Suprapubic skin (tissue), 4 donors: ENCODE data around the gene FHL2. TPM values are rescaled to one million over a fixed set of nuclear protein-coding genes. Genes with fewer than 3 reads are reported as not detected.

ENCODE experiments used
- DNase-seq, 2 donors: peaks; one replicate each; pipeline ENCODE4 v3.0.0-alpha.2; 2019; ENCODE audit warnings: low spot score in 2 of 2
- H3K27ac ChIP-seq: fragments of 200-600 bp; sonication (generic); one replicate; pipeline ENCODE4 v1.5.1; 2019
- H3K27me3 ChIP-seq: fragments of 200-600 bp; sonication (generic); one replicate; pipeline ENCODE4 v1.5.1; 2019
- H3K36me3 ChIP-seq: fragments of 200-600 bp; sonication (generic); one replicate; pipeline ENCODE4 v1.5.1; 2019
- H3K4me1 ChIP-seq: fragments of 200-600 bp; sonication (generic); one replicate; pipeline ENCODE4 v1.5.1; 2019
- H3K4me3 ChIP-seq: fragments of 200-600 bp; sonication (generic); one replicate; pipeline ENCODE4 v1.5.1; 2019; ENCODE audit warnings: mild to moderate bottlenecking
- H3K9me3 ChIP-seq: fragments of 200-600 bp; sonication (generic); one replicate; pipeline ENCODE4 v1.5.1; 2019
- CTCF ChIP-seq, 2 donors: fragments of 200-600 bp in 1 of 2; fragments of 450-650 bp in 1 of 2; sonication (generic) in 1 of 2; IDR thresholded peaks; one replicate each; pipeline ENCODE4 v1.5.1; 2016 to 2019; ENCODE audit warnings: antibody characterized with exemption in 2 of 2, mild to moderate bottlenecking in 1 of 2, moderate library complexity in 1 of 2
- EP300 ChIP-seq: sonication (generic); formaldehyde crosslinking; IDR thresholded peaks from one replicate; pipeline ENCODE4 v1.6.1; 2017; ENCODE audit warnings: antibody characterized with exemption
- POLR2A ChIP-seq, 2 donors: fragments of 450-650 bp; IDR thresholded peaks; one replicate each; pipeline ENCODE4 v1.6.1; 2017; ENCODE audit warnings: antibody characterized with exemption in 2 of 2, mild to moderate bottlenecking in 2 of 2, moderate library complexity in 2 of 2
- POLR2AphosphoS5 ChIP-seq, 3 donors: sonication (generic); formaldehyde crosslinking; IDR thresholded peaks; one replicate each; pipeline ENCODE4 v1.6.1; 2017; ENCODE audit warnings: antibody characterized with exemption in 3 of 3
- WGBS: methylation state at CpG from one replicate; pipeline ENCODE4 v1.1.5; 2018; 5-methylcytosine and 5-hydroxymethylcytosine counted together
- total RNA-seq, 4 donors: library from RNA; depleted of rRNA; stranded (reverse); fragments of >200 nt; gene quantifications; one replicate each; pipeline ENCODE4 v1.1.0, GENCODE V29; 2016

FHL2 gene
- total RNA-seq, 4 donors from 2014 or later: 43.0 to 69.2 (median 47.9) TPM

- WGBS: 70% methylated on average over 8 of the region's 8 CpGs
- no peak for DNase-seq
- no peak overlapping the region for H3K4me3 ChIP-seq
- no peaks in the 10 kb centered on the region for H3K9me3 ChIP-seq
- no peak overlapping the region for H3K27ac ChIP-seq
- H3K27me3 ChIP-seq: no peaks in the 10 kb centered on the region
- H3K4me1 ChIP-seq: peaks cover 31% of the 10 kb centered on the region
- no peak for TF ChIP-seq POLR2AphosphoS5 (IDR thresholded peaks at IDR 0.05)
- TF ChIP-seq POLR2A (IDR thresholded peaks at IDR 0.05): no peak
- TF ChIP-seq CTCF (IDR thresholded peaks at IDR 0.05): no peak
- no peak for TF ChIP-seq EP300
- peaks cover 31% of the 10 kb centered on the region for H3K36me3 ChIP-seq
These were observed 30.0 kb downstream of the FHL2 start for GRCh38 chr2:105368759-105369408.

- no peaks in the 10 kb centered on the region for H3K9me3 ChIP-seq
- peaks cover 3% of the 10 kb centered on the region for H3K4me1 ChIP-seq
- H3K36me3 ChIP-seq: peaks cover 63% of the 10 kb centered on the region
- no peak overlapping the region for H3K27ac ChIP-seq
- no peak for DNase-seq
- no peak overlapping the region for H3K4me3 ChIP-seq
- WGBS: 77% methylated on average over 3 of the region's 3 CpGs
- TF ChIP-seq POLR2AphosphoS5 (IDR thresholded peaks at IDR 0.05) (no peak), POLR2A (IDR thresholded peaks at IDR 0.05) (no peak), EP300 (no peak), CTCF (IDR thresholded peaks at IDR 0.05) (no peak)
- H3K27me3 ChIP-seq: no peaks in the 10 kb centered on the region
These were observed 33.6 kb downstream of the FHL2 start for GRCh38 chr2:105365206-105365605.

- WGBS: 74% methylated on average over 5 of the region's 5 CpGs
- no peak for TF ChIP-seq POLR2AphosphoS5 (IDR thresholded peaks at IDR 0.05)
- TF ChIP-seq POLR2A (IDR thresholded peaks at IDR 0.05): no peak
- TF ChIP-seq CTCF (IDR thresholded peaks at IDR 0.05): no peak
- TF ChIP-seq EP300: no peak
- no peak overlapping the region for H3K27ac ChIP-seq
- DNase-seq: no peak
- no peaks in the 10 kb centered on the region for H3K27me3 ChIP-seq
- no peaks in the 10 kb centered on the region for H3K4me1 ChIP-seq
- H3K9me3 ChIP-seq: no peaks in the 10 kb centered on the region
- peaks cover 67% of the 10 kb centered on the region for H3K36me3 ChIP-seq
- H3K4me3 ChIP-seq: no peak overlapping the region
These were observed 34.3 kb downstream of the FHL2 start for GRCh38 chr2:105364436-105365139.

GRCh38 chr2:105362862-105363591 is 35.8 kb downstream of the FHL2 start:
- no peak for TF ChIP-seq POLR2AphosphoS5 (IDR thresholded peaks at IDR 0.05)
- TF ChIP-seq POLR2A (IDR thresholded peaks at IDR 0.05): no peak
- TF ChIP-seq EP300: no peak
- no peak for TF ChIP-seq CTCF (IDR thresholded peaks at IDR 0.05)
- no peak for DNase-seq
- no peak overlapping the region for H3K27ac ChIP-seq
- peaks cover 79% of the 10 kb centered on the region for H3K36me3 ChIP-seq
- H3K27me3 ChIP-seq: no peaks in the 10 kb centered on the region
- no peak overlapping the region for H3K4me3 ChIP-seq
- H3K9me3 ChIP-seq: no peaks in the 10 kb centered on the region
- no peaks in the 10 kb centered on the region for H3K4me1 ChIP-seq
- 55% methylated on average over 14 of the region's 15 CpGs for WGBS
